Stimulated activated CD4-positive, alpha-beta T cell treated with anti-CD3 and anti-CD28 coated beads, TNF-alpha, amount 100 ng/mL, for 4 hours (primary cell): Measurements from ENCODE around the gene FANCC.

Source experiments
- DNase-seq, 3 experiments: peaks; one replicate each; pipeline ENCODE4 v3.0.0-alpha.2; 2020; ENCODE audit warnings: low read depth in 3 of 3

Gene FANCC

GRCh38 chr9:95070549-95071021 is 246.9 kb downstream of the FANCC start:
- DNase-seq = no peak

- no peak for DNase-seq
These were observed 249.6 kb downstream of the FANCC start for GRCh38 chr9:95067897-95068296.

- no peak for DNase-seq
These were observed 250.5 kb downstream of the FANCC start for GRCh38 chr9:95067057-95067456.

GRCh38 chr9:95065224-95065623 is 252.3 kb downstream of the FANCC start:
- no peak for DNase-seq

GRCh38 chr9:95063300-95063699 is 254.2 kb downstream of the FANCC start:
- DNase-seq = no peak

- DNase-seq = no peak
These were observed 254.9 kb downstream of the FANCC start for GRCh38 chr9:95062596-95063065.

GRCh38 chr9:95061916-95062595 is 255.5 kb downstream of the FANCC start:
- no peak for DNase-seq

GRCh38 chr9:95060916-95061315 is 256.6 kb downstream of the FANCC start:
- no peak for DNase-seq

GRCh38 chr9:95060234-95060633 is 257.3 kb downstream of the FANCC start:
- no peak for DNase-seq

GRCh38 chr9:95058795-95059386 is 258.6 kb downstream of the FANCC start:
- no peak for DNase-seq

- DNase-seq = no peak
These were observed 259.3 kb downstream of the FANCC start for GRCh38 chr9:95058121-95058785.

GRCh38 chr9:95057101-95057500 is 260.4 kb downstream of the FANCC start:
- no peak for DNase-seq

GRCh38 chr9:95055851-95056551 is 261.5 kb downstream of the FANCC start:
- DNase-seq = no peak

GRCh38 chr9:95055334-95055850 is 262.1 kb downstream of the FANCC start:
- no peak for DNase-seq

GRCh38 chr9:95053611-95054570 is 263.6 kb downstream of the FANCC start:
- no peak for DNase-seq

- no peak for DNase-seq
These were observed 267.7 kb downstream of the FANCC start for GRCh38 chr9:95049761-95050160.
